Measurements from ENCODE around the gene RAB43. TPM values are rescaled to one million over a fixed set of nuclear protein-coding genes. Genes with fewer than 3 reads are reported as not detected.

RAB43 gene
- total RNA-seq, 1 donor from 2014 or later, result 34.5 TPM

- H3K4me3 Mint-ChIP-seq (ENCODE audit: unreplicated experiment), result no peak overlapping the region
- FAIRE-seq (no peak), DNase-seq (ENCODE audit: low read depth) (no peak)
- no peaks in the 10 kb centered on the region for H3K4me1 Mint-ChIP-seq (ENCODE audit: low read depth, unreplicated experiment)
- H3K9me3 Mint-ChIP-seq (ENCODE audit: unreplicated experiment), result peaks cover 12% of the 10 kb centered on the region
- Histone ChIP-seq H3K4me2 (ENCODE audit: low read length) (no peak overlapping the region), H3K9ac (ENCODE audit: low read length) (no peak overlapping the region), H4K20me1 (ENCODE audit: insufficient read depth, low read length) (no peaks in the 10 kb centered on the region), H2AFZ (ENCODE audit: low read depth, low read length) (no peak overlapping the region), H3K36me3 (ENCODE audit: insufficient read depth, low read length) (no peaks in the 10 kb centered on the region), H3K27ac (ENCODE audit: low read depth, low read length) (no peak overlapping the region), H3K4me3 (ENCODE audit: insufficient read depth, low read depth, low read length) (no peak overlapping the region), H3K27me3 (ENCODE audit: insufficient read depth, low read length) (peaks cover 3% of the 10 kb centered on the region), H3K9me3 (ENCODE audit: insufficient read depth, low read depth, low read length) (peaks cover 4% of the 10 kb centered on the region), H3K79me2 (ENCODE audit: insufficient read depth, low read length) (no peaks in the 10 kb centered on the region), H3K4me1 (ENCODE audit: insufficient read depth, low read length) (no peaks in the 10 kb centered on the region)
- peaks cover 34% of the 10 kb centered on the region for H3K27me3 Mint-ChIP-seq (ENCODE audit: low read depth, unreplicated experiment)
- no peaks in the 10 kb centered on the region for H3K36me3 Mint-ChIP-seq (ENCODE audit: low read depth, unreplicated experiment)
- H3K27ac Mint-ChIP-seq (ENCODE audit: unreplicated experiment), result no peak overlapping the region
- no peak for TF ChIP-seq EZH2 (IDR thresholded peaks at IDR 0.05; ENCODE audit: insufficient read depth, low read length)
- TF ChIP-seq, protein P1, sequence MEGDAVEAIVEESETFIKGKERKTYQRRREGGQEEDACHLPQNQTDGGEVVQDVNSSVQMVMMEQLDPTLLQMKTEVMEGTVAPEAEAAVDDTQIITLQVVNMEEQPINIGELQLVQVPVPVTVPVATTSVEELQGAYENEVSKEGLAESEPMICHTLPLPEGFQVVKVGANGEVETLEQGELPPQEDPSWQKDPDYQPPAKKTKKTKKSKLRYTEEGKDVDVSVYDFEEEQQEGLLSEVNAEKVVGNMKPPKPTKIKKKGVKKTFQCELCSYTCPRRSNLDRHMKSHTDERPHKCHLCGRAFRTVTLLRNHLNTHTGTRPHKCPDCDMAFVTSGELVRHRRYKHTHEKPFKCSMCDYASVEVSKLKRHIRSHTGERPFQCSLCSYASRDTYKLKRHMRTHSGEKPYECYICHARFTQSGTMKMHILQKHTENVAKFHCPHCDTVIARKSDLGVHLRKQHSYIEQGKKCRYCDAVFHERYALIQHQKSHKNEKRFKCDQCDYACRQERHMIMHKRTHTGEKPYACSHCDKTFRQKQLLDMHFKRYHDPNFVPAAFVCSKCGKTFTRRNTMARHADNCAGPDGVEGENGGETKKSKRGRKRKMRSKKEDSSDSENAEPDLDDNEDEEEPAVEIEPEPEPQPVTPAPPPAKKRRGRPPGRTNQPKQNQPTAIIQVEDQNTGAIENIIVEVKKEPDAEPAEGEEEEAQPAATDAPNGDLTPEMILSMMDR (IDR thresholded peaks at IDR 0.05; ENCODE audit: insufficient read depth, low read depth, low read length), result no peak
These were observed 82.1 kb downstream of the RAB43 start for GRCh38 chr3:129039271-129040038.

DNA sequence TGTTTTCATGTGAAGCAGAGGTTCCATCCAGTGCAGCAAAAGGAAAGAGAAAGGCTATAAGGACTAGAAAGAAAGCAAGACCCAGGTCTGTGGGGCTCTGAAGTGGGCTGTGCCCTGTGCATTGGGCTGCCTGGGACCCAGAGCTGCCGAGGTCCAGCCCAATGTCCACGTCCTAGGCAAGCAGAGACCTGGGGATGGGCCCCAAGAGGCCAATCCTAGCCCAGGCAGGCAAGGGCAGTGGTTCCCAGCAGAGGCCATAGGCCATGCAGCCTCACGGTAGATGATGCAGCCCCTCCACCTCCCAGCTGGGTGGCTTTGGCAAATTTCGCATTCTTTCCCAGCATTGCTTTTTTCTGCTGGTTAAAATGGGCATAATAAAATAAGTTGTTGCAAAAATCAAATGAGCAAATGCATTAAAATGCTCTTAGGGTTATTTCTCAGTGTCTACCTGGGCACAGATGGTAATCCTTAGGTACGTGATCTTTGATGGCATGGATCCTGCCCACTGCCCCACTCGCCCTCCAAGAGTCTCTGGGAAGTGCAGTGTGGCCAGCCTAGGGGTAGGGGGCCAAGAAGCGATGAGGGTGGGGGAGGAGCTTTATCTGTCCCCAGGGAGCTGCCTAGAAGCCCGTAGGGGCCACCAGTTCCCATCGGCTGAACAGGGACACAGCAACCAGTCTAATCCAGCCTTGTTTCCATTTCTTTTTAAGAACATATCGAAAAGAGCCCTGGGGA lies 83.3 kb downstream of the RAB43 start:
- no peaks in the 10 kb centered on the region for H4K20me1 ChIP-seq (ENCODE audit: insufficient read depth, low read length)
- peaks cover 6% of the 10 kb centered on the region for H3K9me3 Mint-ChIP-seq (ENCODE audit: unreplicated experiment)
- H3K4me1 ChIP-seq (ENCODE audit: insufficient read depth, low read length), result no peaks in the 10 kb centered on the region
- H3K4me3 Mint-ChIP-seq (ENCODE audit: unreplicated experiment), result no peak overlapping the region
- no peak overlapping the region for H3K27ac Mint-ChIP-seq (ENCODE audit: unreplicated experiment)
- no peak overlapping the region for H3K27ac ChIP-seq (ENCODE audit: low read depth, low read length)
- H3K27me3 ChIP-seq (ENCODE audit: insufficient read depth, low read length), result no peaks in the 10 kb centered on the region
- H3K36me3 ChIP-seq (ENCODE audit: insufficient read depth, low read length), result no peaks in the 10 kb centered on the region
- DNase-seq (ENCODE audit: low read depth) (no peak), FAIRE-seq (no peak)
- H3K79me2 ChIP-seq (ENCODE audit: insufficient read depth, low read length), result no peaks in the 10 kb centered on the region
- H3K9me3 ChIP-seq (ENCODE audit: insufficient read depth, low read depth, low read length), result no peaks in the 10 kb centered on the region
- H3K4me3 ChIP-seq (ENCODE audit: insufficient read depth, low read depth, low read length), result no peak overlapping the region
- no peaks in the 10 kb centered on the region for H3K36me3 Mint-ChIP-seq (ENCODE audit: low read depth, unreplicated experiment)
- peaks cover 38% of the 10 kb centered on the region for H3K27me3 Mint-ChIP-seq (ENCODE audit: low read depth, unreplicated experiment)
- H3K4me1 Mint-ChIP-seq (ENCODE audit: low read depth, unreplicated experiment), result no peaks in the 10 kb centered on the region
- H2AFZ ChIP-seq (ENCODE audit: low read depth, low read length), result no peak overlapping the region
- H3K9ac ChIP-seq (ENCODE audit: low read length), result no peak overlapping the region
- TF ChIP-seq, protein P1 (IDR thresholded peaks at IDR 0.05; ENCODE audit: insufficient read depth, low read depth, low read length), result no peak
- no peak for TF ChIP-seq EZH2 (IDR thresholded peaks at IDR 0.05; ENCODE audit: insufficient read depth, low read length)
- no peak overlapping the region for H3K4me2 ChIP-seq (ENCODE audit: low read length)

Other genes with a start within 250 kb of the RAB43 start
- 32.4 and 33.3 TPM in 2 replicates for gene ACAD9, start 242.2 kb downstream of the RAB43 start, total RNA-seq
- gene CFAP92, start 127.7 kb downstream of the RAB43 start, total RNA-seq, result 0.10 and 0.52 TPM in 2 replicates
- not detected in 2 replicates for gene EFCC1, start 120.5 kb downstream of the RAB43 start, total RNA-seq
- not detected in 2 replicates for gene GP9, start 61.0 kb downstream of the RAB43 start, total RNA-seq
- 26.6 and 29.7 TPM in 2 replicates for gene ISY1, start 39.3 kb upstream of the RAB43 start, total RNA-seq
- gene CNBP, start 62.1 kb upstream of the RAB43 start, total RNA-seq, result 206 and 227 TPM in 2 replicates
- gene COPG1, start 127.8 kb upstream of the RAB43 start, total RNA-seq, result 267 and 275 TPM in 2 replicates
- gene HMCES, start 157.1 kb upstream of the RAB43 start, total RNA-seq, result 22.4 and 27.4 TPM in 2 replicates

Measured in astrocyte (in vitro differentiated cells and primary cell).